Measurements from ENCODE around the gene TBC1D24.
A peak's percentile ranks its signal among the peaks of the same experiment; 100 is the strongest.
"Not testable (repeated sequence)": the region's sequence is repeated elsewhere in the genome, so short reads cannot be mapped to it uniquely, and the experiment has no call there.

The TBC1D24 gene

GRCh38 chr16:2531371-2531695, 56.4 kb downstream of the TBC1D24 start, which contains the start of gene CEMP1:
Gene CEMP1 (minus strand): TSS chr16:2531408. CDS start chr16:2531073, 335 bp downstream.
- H3K4me3 ChIP-seq (ENCODE audit: low read depth, low read length) = peak within 1 kb of the TSS; percentile 51
- TF ChIP-seq CTCF (IDR thresholded peaks at IDR 0.05; ENCODE audit: low read depth, low read length) (no peak), MYC (IDR thresholded peaks at IDR 0.05; ENCODE audit: low read depth, low read length) (no peak), MAX (IDR thresholded peaks at IDR 0.05; ENCODE audit: low read depth, low read length) (no peak), POLR2A (IDR thresholded peaks at IDR 0.05; ENCODE audit: extremely low read depth, insufficient read length) (no peak)
- no peak for DNase-seq (ENCODE audit: low read depth)

- peak; percentile 96 for DNase-seq (ENCODE audit: low read depth)
- TF ChIP-seq CTCF (IDR thresholded peaks at IDR 0.05; ENCODE audit: low read depth, low read length) = no peak
- no peak for TF ChIP-seq MYC (IDR thresholded peaks at IDR 0.05; ENCODE audit: low read depth, low read length)
- peak; percentile 83 for TF ChIP-seq MAX (IDR thresholded peaks at IDR 0.05; ENCODE audit: low read depth, low read length)
- peak; percentile 50 for TF ChIP-seq POLR2A (IDR thresholded peaks at IDR 0.05; ENCODE audit: extremely low read depth, insufficient read length)
- peak overlapping the region; percentile 51 for H3K4me3 ChIP-seq (ENCODE audit: low read depth, low read length)
These were observed 57.0 kb downstream of the TBC1D24 start for GRCh38 chr16:2531696-2532493.

- peak overlapping the region; percentile 51 for H3K4me3 ChIP-seq (ENCODE audit: low read depth, low read length)
- TF ChIP-seq CTCF (IDR thresholded peaks at IDR 0.05; ENCODE audit: low read depth, low read length) = no peak
- TF ChIP-seq POLR2A (IDR thresholded peaks at IDR 0.05; ENCODE audit: extremely low read depth, insufficient read length) = peak; percentile 1
- TF ChIP-seq MAX (IDR thresholded peaks at IDR 0.05; ENCODE audit: low read depth, low read length) = 0 out of 2 replicates have a peak, but pooled peaks have one; percentile 2
- TF ChIP-seq MYC (IDR thresholded peaks at IDR 0.05; ENCODE audit: low read depth, low read length) = no peak
- DNase-seq (ENCODE audit: low read depth) = peak; percentile 67
These were observed 57.7 kb downstream of the TBC1D24 start for GRCh38 chr16:2532494-2533141.

GRCh38 chr16:2533142-2533755, 58.3 kb downstream of the TBC1D24 start:
- not testable (repeated sequence) for DNase-seq (ENCODE audit: low read depth); H3K4me3 ChIP-seq (ENCODE audit: low read depth, low read length)

GRCh38 chr16:2533912-2534311, 59.0 kb downstream of the TBC1D24 start:
- no peak overlapping the region for H3K4me3 ChIP-seq (ENCODE audit: low read depth, low read length)
- no peak for DNase-seq (ENCODE audit: low read depth)
- no peak for TF ChIP-seq MYC (IDR thresholded peaks at IDR 0.05; ENCODE audit: low read depth, low read length)

- not testable (repeated sequence) for H3K4me3 ChIP-seq (ENCODE audit: low read depth, low read length); DNase-seq (ENCODE audit: low read depth)
These were observed 59.4 kb downstream of the TBC1D24 start for GRCh38 chr16:2534335-2534734.

- no peak for DNase-seq (ENCODE audit: low read depth)
- TF ChIP-seq CTCF (IDR thresholded peaks at IDR 0.05; ENCODE audit: low read depth, low read length) (no peak), MYC (IDR thresholded peaks at IDR 0.05; ENCODE audit: low read depth, low read length) (no peak), MAX (IDR thresholded peaks at IDR 0.05; ENCODE audit: low read depth, low read length) (no peak), POLR2A (IDR thresholded peaks at IDR 0.05; ENCODE audit: extremely low read depth, insufficient read length) (no peak)
These were observed 60.7 kb downstream of the TBC1D24 start for GRCh38 chr16:2535625-2536013.

More at GRCh38 chr16:2535625-2536013, 60.7 kb downstream of the TBC1D24 start:
- no peak overlapping the region for H3K4me3 ChIP-seq (ENCODE audit: low read depth, low read length)
